DMS79 (cell line): ENCODE measurements around the gene TAS1R2.

Experiments used
- DNase-seq: peaks from one replicate; lab custom pipeline; 2025; lab: John Stamatoyannopoulos, UW

TAS1R2 gene

DNA sequence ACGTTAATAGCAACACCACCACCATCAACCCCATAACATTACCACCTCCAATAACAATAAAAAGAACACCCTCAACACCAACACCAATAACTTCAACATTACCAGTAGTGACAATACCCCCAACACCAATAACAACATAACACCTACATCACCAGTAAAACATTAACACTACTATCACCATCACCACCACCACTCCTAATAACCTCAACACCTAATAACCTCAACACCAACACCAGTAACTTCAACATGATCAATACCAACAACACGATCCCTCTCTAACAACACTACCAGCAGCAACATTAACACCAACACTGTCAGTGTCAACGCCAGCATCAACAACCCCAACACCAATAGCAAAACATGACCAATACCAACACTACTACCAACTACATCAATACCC lies 57.2 kb downstream of the TAS1R2 start:
- DNase-seq = no peak

DNA sequence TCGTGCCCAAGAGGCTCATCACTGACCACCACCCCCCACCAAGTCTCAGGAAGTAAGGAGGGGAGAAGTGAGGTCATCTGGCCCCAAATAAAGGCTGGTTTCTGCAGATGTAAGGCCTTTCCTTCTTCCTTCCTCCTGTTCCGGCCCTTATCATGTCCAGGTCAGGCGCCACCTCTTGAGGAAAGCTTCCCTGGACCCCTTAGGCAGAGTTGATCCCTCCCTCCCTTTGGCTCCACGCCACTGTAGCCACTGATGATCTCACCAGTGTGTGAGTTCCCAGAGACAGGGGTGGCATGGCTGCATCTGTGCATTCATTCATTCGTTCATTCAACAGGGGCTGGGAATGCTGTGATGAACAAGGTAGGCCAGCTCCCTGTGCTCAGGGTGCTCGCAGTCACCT lies 59.2 kb downstream of the TAS1R2 start:
- DNase-seq = no peak

DNA sequence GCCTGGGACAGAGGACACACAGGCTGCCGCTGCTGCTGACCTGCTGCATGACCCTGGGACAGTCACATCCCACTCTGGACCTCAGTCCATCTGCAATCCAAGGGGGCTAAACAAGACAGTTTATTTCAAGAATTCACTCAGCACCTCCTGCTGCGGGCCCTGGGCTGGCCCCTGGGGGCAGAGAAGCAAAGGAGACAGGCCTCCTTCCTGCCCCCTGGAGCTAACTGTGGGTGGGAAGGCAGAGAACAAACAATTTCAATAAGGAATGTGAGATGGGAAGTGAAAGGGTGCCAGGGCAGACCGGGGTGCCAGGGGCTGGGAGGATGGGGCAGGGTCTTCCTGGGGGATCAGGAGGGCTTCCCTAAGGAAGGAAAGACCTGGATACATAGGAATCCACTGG lies 60.0 kb downstream of the TAS1R2 start:
- DNase-seq = no peak

DNA sequence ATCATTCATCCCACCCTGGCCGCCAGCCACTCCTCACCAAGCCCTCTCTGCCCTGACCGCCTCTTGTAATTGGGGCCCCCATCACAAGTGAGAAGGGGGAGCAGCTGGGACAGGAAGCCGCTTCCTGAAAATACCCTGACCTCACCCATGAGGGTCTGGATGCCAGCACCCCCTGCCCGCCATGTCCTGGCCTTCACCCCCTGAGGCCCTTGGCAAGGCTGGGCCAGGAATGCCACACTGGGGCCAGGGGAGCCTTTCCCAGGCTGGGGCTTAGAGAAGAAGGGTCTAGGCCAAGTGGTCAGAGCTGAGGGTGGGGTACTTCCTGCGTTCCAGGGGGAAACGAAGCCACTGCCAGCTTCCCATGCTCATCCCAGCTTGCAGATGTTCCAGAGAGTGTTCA lies 60.5 kb downstream of the TAS1R2 start:
- no peak for DNase-seq

DNA sequence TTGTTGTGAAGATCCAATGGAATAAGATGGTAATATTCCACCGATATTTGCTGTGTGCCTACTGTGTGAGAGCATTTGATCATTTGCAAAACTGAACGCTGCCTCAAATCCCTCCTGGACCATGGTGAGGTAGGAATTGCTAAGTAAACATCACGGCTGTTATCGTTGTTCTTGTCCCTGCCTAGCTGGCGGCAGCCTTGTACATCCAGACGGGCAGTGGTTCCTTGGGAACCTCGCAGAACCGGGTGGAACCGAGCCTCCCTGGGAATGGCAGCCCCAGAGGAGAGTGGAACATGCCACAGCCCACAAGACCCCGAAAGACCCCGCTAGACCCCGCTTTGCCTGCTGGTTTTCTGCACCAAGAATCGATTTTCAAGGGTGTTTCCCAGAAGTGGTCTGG lies 60.9 kb downstream of the TAS1R2 start:
- no peak for DNase-seq

DNA sequence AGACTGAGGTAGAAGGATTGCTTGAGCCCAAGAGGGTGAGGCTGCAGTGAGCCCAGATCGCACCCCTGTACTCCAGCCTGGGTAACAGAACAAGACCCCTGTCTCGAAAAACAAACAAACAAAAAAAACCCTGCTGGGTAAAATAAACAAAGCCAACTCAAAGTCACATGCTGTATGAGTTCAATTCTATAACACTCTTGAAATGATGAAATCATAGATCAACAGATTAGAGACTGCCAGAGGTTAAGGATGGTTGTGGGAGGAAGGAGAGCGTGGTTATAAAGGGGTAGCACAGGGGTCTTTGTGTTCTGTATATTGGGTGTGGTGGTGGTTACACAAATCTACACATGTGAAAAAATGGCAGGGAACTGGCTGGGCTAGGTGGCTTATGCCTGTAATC lies 62.5 kb downstream of the TAS1R2 start:
- no peak for DNase-seq

DNA sequence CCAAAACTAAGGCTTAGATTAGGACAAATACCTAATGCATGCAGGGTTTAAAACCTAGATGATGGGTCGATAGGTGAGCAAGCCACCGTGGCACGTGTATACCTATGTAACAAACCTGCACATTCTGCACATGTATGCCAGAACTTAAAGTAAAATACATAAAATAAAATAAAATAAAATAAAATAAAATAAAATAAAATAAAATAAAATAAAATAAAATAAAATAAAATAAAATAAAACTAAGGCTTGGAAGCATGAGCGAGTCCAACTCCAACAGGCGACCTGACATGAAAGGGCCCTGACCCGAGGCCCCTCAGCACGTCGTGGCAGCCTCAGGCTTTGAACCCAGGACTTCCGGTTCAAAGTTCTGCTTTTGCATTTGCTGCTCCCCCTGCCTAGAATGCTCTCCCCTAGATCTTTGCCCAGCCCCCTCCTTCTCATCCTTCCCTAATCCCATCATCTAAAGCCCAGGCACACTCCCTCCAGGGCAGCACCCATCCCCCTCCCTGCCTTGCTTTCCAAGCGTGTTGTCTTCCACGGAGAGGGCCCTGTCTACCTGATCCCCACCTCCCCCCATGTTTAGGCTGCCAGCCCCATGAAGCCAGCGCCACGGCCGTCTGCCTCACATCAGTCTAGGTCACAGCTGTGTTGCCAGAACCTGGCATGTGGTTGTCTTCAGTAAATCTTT lies 64.3 kb downstream of the TAS1R2 start:
- no peak for DNase-seq

DNA sequence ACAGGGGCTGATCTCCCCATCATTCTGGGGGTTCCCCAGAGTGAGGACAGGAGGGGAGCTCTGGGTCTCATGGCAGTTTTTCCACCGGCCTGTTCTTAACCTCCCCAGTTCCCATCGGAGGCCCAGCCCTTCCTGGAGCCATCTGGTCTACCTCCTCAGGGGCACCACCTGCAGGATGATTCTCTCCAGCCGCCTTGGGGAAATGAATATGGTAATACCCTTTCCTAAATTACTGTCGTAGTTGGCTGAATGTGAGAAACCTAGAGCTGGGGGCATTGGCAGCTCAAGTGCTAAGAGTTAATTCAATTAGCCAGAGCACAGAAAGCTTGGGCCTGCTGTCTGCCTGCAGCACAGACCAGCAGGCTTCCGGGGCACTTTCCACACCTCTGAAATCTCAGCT lies 64.9 kb downstream of the TAS1R2 start:
- DNase-seq = no peak

DNA sequence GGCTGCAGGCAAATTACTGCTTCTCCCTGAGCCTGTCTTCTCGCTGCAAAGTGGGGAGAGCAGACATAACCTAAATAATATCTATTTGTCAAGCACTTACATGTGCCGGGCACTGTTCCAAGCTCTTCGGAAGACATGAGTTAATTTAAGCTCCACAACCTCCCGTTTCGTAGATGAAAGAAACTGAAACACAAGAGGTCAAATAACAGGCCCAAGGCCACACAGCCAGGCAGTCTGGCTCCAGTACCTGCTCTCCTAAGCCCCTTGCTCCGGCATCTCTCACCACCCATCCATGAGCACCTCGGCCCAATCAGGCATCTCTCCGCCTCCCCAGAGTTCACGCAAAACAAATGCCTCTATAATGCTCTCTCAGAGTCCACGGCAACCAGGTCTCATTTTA lies 65.4 kb downstream of the TAS1R2 start:
- peak; percentile 22 for DNase-seq

DNA sequence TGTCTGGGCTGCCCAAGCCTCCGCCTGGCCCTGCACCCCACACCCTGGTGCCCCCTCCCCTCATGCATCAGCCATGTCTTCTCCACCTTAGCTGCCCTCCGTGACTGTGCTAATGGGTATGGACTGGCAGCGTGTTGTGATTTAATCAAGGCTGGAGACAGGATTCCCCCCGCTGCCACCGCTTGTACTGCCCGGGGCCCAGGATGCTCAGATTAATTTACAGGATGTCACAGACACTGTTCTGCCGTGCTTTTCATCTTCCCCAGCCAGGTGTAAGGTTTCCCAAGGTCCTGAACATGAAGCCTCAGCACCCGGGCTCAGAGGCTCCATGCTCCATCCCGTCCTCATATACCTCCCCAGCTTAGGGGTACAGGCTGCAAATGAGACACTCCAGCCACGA lies 66.3 kb downstream of the TAS1R2 start:
- DNase-seq = no peak

DNA sequence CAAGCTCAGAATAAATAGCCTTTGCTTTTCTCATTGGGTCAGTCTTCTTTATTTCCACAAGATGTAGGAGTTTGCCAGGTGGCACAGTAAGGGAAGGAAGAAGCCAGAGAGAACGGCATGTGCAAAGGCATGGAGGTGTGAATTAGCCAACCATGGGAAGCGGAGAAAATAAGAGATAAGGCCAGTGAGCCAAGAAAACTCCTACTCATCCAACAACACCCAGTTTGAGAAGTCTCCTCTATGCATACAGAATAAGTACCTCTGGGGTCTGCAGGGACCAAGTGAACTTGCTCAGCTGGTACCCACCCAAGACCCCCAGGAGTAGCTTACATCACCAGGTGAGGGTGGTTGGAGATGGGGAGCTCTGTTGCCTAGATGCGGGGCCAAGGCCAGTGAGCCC lies 66.7 kb downstream of the TAS1R2 start:
- DNase-seq = no peak
